Ascending aorta (tissue), 2 donors: Measurements from ENCODE around the gene ZBED4. TPM values are rescaled to one million over a fixed set of nuclear protein-coding genes. Genes with fewer than 3 reads are reported as not detected.

Experiments
- DNase-seq, 2 donors: peaks; one replicate each; pipeline ENCODE4 v3.0.0-alpha.2; 2019; ENCODE audit warnings: low spot score in 2 of 2
- H3K27ac ChIP-seq, 2 donors: fragments of 200-600 bp; sonication (generic); one replicate each; pipeline ENCODE4 v1.5.1; 2016 to 2017; ENCODE audit warnings: mild to moderate bottlenecking in 1 of 2
- H3K27me3 ChIP-seq: fragments of 200-600 bp; sonication (generic); one replicate; pipeline ENCODE4 v1.5.1; 2017
- H3K36me3 ChIP-seq, 2 donors: fragments of 200-600 bp; sonication (generic); one replicate each; pipeline ENCODE4 v1.5.1; 2016
- H3K4me1 ChIP-seq, 2 donors: fragments of 200-600 bp; sonication (generic); one replicate each; pipeline ENCODE4 v1.5.1; 2016 to 2017; ENCODE audit warnings: mild to moderate bottlenecking in 1 of 2
- H3K4me3 ChIP-seq, 2 donors: fragments of 200-600 bp; sonication (generic); one replicate each; pipeline ENCODE4 v1.5.1; 2016 to 2017; ENCODE audit warnings: mild to moderate bottlenecking in 1 of 2
- H3K9me3 ChIP-seq, 2 donors: fragments of 200-600 bp; sonication (generic); one replicate each; pipeline ENCODE4 v1.5.1; 2016
- CTCF ChIP-seq, 3 experiments: fragments of 200-600 bp in 2 of 3; fragments of 450-650 bp in 1 of 3; sonication (generic) in 2 of 3; IDR thresholded peaks; one replicate each; pipeline ENCODE4 v1.5.1; 2016 to 2019; ENCODE audit warnings: antibody characterized with exemption in 3 of 3, mild to moderate bottlenecking in 1 of 3, moderate library complexity in 1 of 3
- intact Hi-C: fragments of 100-400 bp; cut with DNase I; formaldehyde crosslinking; loops from one replicate; pipeline ENCODE4 v1.15.1; 2023
- total RNA-seq: library from RNA; depleted of rRNA; stranded (reverse); fragments of >200 nt; gene quantifications from one replicate; pipeline ENCODE4 v1.1.0, GENCODE V29; 2016

ZBED4 gene
- total RNA-seq, 1 donor from 2014 or later: 10.1 TPM

- intact Hi-C loops: no loop called here
- Histone ChIP-seq H3K27me3 (no peaks in the 10 kb centered on the region), H3K36me3 (peaks cover 28 to 49% of the 10 kb centered on the region in 2 donors), H3K4me3 (no peak overlapping the region), H3K4me1 (no peaks in the 10 kb centered on the region), H3K27ac (no peak overlapping the region), H3K9me3 (peaks cover 7 to 48% of the 10 kb centered on the region in 2 donors)
- no peak for DNase-seq
- no peak for TF ChIP-seq CTCF (IDR thresholded peaks at IDR 0.05)
Observed at GRCh38 chr22:49882519-49883293, 29.1 kb downstream of the ZBED4 start.

GRCh38 chr22:49883294-49883640 lies 29.6 kb downstream of the ZBED4 start:
- Histone ChIP-seq H3K4me3 (no peak overlapping the region), H3K27ac (no peak overlapping the region), H3K9me3 (peaks cover 7 to 42% of the 10 kb centered on the region in 2 donors), H3K36me3 (peaks cover 28 to 50% of the 10 kb centered on the region in 2 donors), H3K27me3 (no peaks in the 10 kb centered on the region), H3K4me1 (no peaks in the 10 kb centered on the region)
- TF ChIP-seq CTCF (IDR thresholded peaks at IDR 0.05): no peak
- intact Hi-C loops: no loop called here
- no peak for DNase-seq

GRCh38 chr22:49884075-49884474 lies 30.4 kb downstream of the ZBED4 start:
- DNase-seq: no peak
- Histone ChIP-seq H3K27ac (no peak overlapping the region), H3K9me3 (peaks cover 7 to 44% of the 10 kb centered on the region in 2 donors), H3K36me3 (peaks cover 29 to 57% of the 10 kb centered on the region in 2 donors), H3K4me3 (no peak overlapping the region), H3K4me1 (no peaks in the 10 kb centered on the region), H3K27me3 (no peaks in the 10 kb centered on the region)
- no peak for TF ChIP-seq CTCF (IDR thresholded peaks at IDR 0.05)
- intact Hi-C loops: no loop called here

GRCh38 chr22:49884503-49885260 lies 31.0 kb downstream of the ZBED4 start:
- Histone ChIP-seq H3K9me3 (peaks cover 7 to 49% of the 10 kb centered on the region in 2 donors), H3K27ac (no peak overlapping the region), H3K4me1 (no peaks in the 10 kb centered on the region), H3K4me3 (no peak overlapping the region), H3K27me3 (no peaks in the 10 kb centered on the region), H3K36me3 (peaks cover 33 to 64% of the 10 kb centered on the region in 2 donors)
- DNase-seq: no peak
- intact Hi-C loops: no loop called here
- TF ChIP-seq CTCF (IDR thresholded peaks at IDR 0.05): no peak

GRCh38 chr22:49885281-49885680 lies 31.6 kb downstream of the ZBED4 start:
- no peaks in the 10 kb centered on the region for H3K27me3 ChIP-seq

More at GRCh38 chr22:49885281-49885680, 31.6 kb downstream of the ZBED4 start:
- intact Hi-C loops: no loop called here
- no peak for TF ChIP-seq CTCF (IDR thresholded peaks at IDR 0.05)
- no peak for DNase-seq
- Histone ChIP-seq H3K4me1 (no peaks in the 10 kb centered on the region), H3K4me3 (no peak overlapping the region), H3K36me3 (peaks cover 33 to 69% of the 10 kb centered on the region in 2 donors), H3K9me3 (peaks cover 7 to 49% of the 10 kb centered on the region in 2 donors), H3K27ac (no peak overlapping the region)
